ENCODE results near the gene ANKRD37.
"Not testable (repeated sequence)": the region's sequence is repeated elsewhere in the genome, so short reads cannot be mapped to it uniquely, and the experiment has no call there.

ANKRD37 gene

GRCh38 chr4:185396724-185397385 lies at the start of gene ANKRD37:
ANKRD37 (plus strand) TSS chr4:185396841; CDS start chr4:185396924, 83 bp downstream.
- DNase-seq (ENCODE audit: low read depth), result no peak

DNA sequence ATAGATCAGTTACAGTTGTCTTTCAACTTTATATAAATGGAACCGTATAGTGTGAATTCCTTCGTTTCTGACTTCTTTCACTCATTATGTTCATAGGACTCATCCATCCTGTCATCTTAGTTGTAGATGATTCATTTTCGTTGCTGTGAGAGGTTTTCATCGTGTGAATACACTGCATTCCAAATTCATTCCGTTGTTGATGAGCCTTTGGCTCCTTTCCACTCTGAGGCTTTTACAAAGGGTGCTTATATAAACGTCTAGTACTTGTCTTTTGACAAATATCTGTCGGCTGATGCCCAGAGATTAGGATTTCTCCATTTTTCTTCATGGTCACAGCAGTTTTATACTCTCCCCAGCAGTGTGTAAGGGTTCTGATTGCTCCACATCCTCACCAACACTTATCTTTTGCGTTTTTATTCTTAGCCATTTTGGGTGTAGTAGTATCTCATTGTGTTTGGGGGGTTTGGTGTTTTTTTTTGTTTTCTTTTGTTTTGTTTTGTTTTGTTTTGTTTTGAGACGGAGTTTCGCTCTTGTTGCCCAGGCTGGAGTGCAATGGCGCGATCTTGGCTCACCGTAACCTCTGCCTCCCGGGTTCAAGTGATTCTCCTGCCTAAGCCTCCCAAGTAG lies 49.6 kb upstream of the ANKRD37 start:
- no peak for DNase-seq (ENCODE audit: low read depth)

- DNase-seq (ENCODE audit: low read depth), result no peak
Measured at GRCh38 chr4:185351691-185352090, 45.0 kb upstream of the ANKRD37 start.

- no peak for DNase-seq (ENCODE audit: low read depth)
Measured at GRCh38 chr4:185352202-185352601, 44.4 kb upstream of the ANKRD37 start.

DNA sequence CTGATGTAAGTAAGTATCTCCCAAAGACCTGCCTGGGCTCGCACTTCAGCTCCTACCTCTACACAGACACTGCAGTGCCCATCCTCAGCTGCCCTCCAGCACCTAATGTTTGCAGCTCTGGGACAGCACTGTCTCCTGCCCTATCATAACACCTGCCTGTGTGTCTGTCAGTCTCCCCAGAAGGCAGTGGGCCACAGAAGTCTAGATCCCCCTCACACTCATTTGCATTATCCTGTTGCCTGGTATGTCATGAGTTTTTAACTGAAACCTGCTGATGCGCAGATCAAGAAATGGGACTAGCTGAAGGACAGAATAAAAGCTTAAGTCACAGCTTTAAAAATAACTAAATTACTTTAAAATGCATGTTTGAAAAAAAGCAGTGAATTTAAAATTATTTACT lies 43.9 kb upstream of the ANKRD37 start:
- DNase-seq (ENCODE audit: low read depth), result no peak

DNA sequence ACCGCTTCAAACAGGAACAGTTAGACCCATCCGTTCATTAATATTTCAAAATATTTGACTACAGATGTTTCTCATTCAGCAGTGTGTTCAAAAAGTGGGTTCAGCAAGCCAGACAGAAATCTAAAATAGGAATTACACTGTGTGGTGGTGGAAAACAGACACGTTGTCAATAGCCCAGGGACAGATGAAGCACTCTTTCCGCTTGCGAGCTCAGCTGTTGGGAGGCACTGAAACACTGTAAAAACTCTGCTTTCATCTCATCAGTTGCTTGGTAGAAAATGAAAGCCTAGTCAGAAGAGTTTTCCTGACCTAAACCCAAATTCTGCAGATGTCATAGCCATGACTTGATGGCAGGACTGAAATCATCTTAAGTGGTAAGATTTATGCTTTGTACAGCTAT lies 39.4 kb upstream of the ANKRD37 start:
- DNase-seq (ENCODE audit: low read depth), result no peak

DNA sequence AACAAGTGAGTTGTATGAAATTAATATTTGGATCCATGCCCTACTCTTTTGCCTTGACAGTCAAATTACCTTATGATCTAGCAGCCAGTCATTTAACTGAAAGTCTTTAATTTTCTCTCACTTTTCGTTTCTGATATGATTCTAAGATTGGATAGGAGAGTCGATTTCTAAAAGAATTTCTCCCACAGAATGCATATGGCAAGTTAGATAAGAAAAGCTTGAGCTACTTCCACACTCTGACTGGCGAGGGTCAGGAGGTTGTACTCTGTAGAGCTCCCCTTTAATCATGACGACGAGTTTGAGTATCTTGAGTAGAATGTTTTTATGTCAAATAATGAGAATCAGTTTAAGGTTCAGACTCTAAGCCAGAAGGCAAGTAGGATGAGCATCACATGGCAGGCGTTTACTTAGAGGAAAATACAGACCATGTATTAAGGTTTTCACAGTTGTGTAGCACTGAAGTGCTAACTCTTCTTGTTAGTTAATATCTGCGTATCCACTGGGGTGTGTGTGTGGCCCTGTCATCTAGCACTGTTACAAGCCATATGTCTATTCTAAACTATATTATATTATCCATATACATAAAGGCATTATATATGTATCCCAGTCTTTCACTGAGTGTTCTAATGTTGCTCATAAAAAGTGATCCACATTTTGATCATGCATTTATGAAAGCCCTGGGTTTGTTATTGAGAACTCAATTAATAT lies 38.8 kb upstream of the ANKRD37 start:
- peak; percentile 25 for DNase-seq (ENCODE audit: low read depth)

DNA sequence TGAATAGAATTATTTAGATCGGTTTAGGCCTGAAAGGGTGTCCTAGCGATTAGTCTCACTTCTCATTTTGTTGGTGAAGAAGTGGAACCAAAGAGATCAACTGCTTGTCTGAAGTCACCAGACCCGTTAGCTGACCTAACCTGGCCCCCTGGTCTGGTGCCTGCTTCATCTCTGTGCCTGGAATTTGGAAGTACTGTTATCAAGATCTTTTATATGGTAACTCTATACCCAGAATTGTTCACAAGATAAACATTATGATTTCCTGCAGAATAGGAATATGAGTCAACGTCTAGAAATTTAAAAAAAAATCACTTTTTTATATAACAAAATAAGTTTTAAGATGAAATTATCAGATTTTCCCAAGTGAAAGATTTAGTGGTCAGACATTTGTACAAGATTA lies 38.1 kb upstream of the ANKRD37 start:
- peak; percentile 7 for DNase-seq (ENCODE audit: low read depth)

GRCh38 chr4:185358959-185359358 lies 37.7 kb upstream of the ANKRD37 start:
- no peak for DNase-seq (ENCODE audit: low read depth)

- DNase-seq (ENCODE audit: low read depth), result no peak
Measured at GRCh38 chr4:185359767-185360446, 36.7 kb upstream of the ANKRD37 start.

- no peak for DNase-seq (ENCODE audit: low read depth)
Measured at GRCh38 chr4:185361872-185362271, 34.8 kb upstream of the ANKRD37 start.

DNA sequence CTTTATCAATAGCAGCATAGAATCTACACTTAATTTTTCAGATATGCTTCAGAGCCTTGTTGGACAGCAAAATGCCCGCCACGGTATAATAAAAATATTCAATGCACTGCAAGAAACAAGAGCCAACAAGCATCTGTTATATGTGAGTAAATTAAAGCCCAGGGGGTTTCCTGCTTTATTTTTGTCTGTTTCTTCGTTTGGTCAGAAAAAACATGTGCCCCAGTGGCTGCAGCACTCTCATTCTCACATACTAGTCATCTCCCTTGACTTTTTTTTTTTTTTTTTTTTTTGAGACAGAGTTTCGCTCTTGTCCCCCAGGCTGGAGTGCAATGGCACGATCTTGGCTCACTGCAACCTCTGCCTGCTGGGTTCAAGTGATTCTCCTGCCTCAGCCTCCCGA lies 34.1 kb upstream of the ANKRD37 start:
- DNase-seq (ENCODE audit: low read depth), result not testable (repeated sequence)

- DNase-seq (ENCODE audit: low read depth), result no peak
Measured at GRCh38 chr4:185363251-185363650, 33.4 kb upstream of the ANKRD37 start.

GRCh38 chr4:185364886-185365285 lies 31.8 kb upstream of the ANKRD37 start:
- DNase-seq (ENCODE audit: low read depth), result no peak

- no peak for DNase-seq (ENCODE audit: low read depth)
Measured at GRCh38 chr4:185369731-185370130, 26.9 kb upstream of the ANKRD37 start.

DNA sequence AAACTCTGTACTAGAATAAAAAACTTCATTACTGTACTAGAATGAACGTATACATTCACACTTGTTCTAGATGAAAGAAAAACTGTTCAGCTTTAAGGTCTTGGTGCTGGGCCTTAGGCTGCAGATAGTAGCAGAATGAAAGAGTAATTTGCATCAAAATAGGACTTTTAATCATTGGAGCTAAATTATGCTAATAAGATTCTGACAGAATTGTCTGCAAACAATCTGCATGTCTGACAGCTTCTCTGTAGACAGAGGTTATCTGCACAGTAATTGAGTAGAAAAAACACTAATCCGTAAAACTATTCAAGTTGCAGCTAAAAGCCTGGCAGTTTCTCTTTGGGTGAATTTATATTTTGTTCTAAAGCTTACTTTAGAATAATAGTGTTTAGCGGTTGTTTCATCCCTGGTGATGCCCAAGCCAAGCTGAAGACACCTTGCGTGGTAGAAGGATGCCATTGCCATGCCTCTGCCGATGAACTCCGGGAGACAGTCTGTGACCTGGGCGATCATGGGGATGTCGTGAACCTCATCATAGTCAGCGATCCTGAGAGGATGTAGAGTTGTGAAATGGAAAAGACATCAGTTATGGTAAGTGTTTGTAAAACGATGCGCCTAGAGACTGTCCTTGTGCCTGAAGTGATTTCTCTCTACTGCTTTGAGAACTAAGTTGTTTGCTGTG lies 26.2 kb upstream of the ANKRD37 start:
- DNase-seq (ENCODE audit: low read depth), result no peak

- DNase-seq (ENCODE audit: low read depth), result no peak
Measured at GRCh38 chr4:185371702-185372101, 24.9 kb upstream of the ANKRD37 start.

DNA sequence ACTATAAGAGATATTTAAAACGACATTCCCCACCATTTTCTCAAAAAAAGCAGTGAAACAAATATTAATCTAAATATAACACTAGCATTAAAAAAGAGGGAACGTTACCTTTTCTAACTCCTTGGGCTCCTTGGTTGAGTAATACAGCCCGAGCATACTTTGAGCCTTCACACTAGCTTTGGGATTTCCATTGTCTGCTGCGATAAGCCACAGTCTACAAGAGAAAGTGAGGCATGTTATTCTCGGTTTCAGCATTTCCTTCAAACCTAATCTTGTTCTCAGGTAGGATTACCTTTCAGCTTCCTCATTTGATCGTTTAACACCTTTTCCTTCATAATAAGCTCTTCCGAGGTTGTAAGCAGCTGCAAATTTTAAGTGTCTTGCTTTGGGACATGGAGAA lies 22.6 kb upstream of the ANKRD37 start:
- no peak for DNase-seq (ENCODE audit: low read depth)

GRCh38 chr4:185374573-185374972 lies 22.1 kb upstream of the ANKRD37 start:
- no peak for DNase-seq (ENCODE audit: low read depth)

GRCh38 chr4:185378264-185378663 lies 18.4 kb upstream of the ANKRD37 start:
- DNase-seq (ENCODE audit: low read depth), result no peak

- no peak for DNase-seq (ENCODE audit: low read depth)
Measured at GRCh38 chr4:185379326-185380295, 17.0 kb upstream of the ANKRD37 start.
